Loucy (cell line): Measurements from ENCODE around the gene SAP25.

Experiments used
- CTCF ChIP-seq: fragments of 200-600 bp; sonication (generic); conservative IDR thresholded peaks from 2 replicates; pipeline ENCODE4 v1.5.1; 2014; ENCODE audit warnings: mild to moderate bottlenecking, antibody characterized with exemption, low read length
- EZH2phosphoT487 ChIP-seq: fragments of 200-600 bp; IDR thresholded peaks from 2 replicates; pipeline ENCODE4 v1.6.1; 2018; ENCODE audit warnings: antibody characterized with exemption, mild to moderate bottlenecking, moderate library complexity, borderline replicate concordance

- TF ChIP-seq CTCF = no peak
- no peak for TF ChIP-seq EZH2phosphoT487
Observed at GRCh38 chr7:100620239-100620638, 46.5 kb upstream of the SAP25 start.
